NCI-H82 (cell line): ENCODE data around the gene LARP1.
A peak's percentile ranks its signal among the peaks of the same experiment; 100 is the strongest.

Experiments used
- DNase-seq: peaks from one replicate; lab custom pipeline; 2025; lab: John Stamatoyannopoulos, UW

Gene LARP1

GRCh38 chr5:154762261-154762660, 7.1 kb downstream of the LARP1 start:
- no peak for DNase-seq

- no peak for DNase-seq
Observed at GRCh38 chr5:154762700-154763099, 7.5 kb downstream of the LARP1 start.

- DNase-seq, result no peak
Observed at GRCh38 chr5:154764967-154765366, 9.8 kb downstream of the LARP1 start.

- no peak for DNase-seq
Observed at GRCh38 chr5:154765396-154765925, 10.3 kb downstream of the LARP1 start.

- no peak for DNase-seq
Observed at GRCh38 chr5:154766558-154767281, 11.5 kb downstream of the LARP1 start.

GRCh38 chr5:154767576-154767975, 12.4 kb downstream of the LARP1 start:
- no peak for DNase-seq

GRCh38 chr5:154768207-154768606, 13.0 kb downstream of the LARP1 start:
- DNase-seq, result no peak

GRCh38 chr5:154770111-154770510, 14.9 kb downstream of the LARP1 start:
- DNase-seq, result no peak

- DNase-seq, result peak; percentile 37
Observed at GRCh38 chr5:154771383-154771901, 16.3 kb downstream of the LARP1 start.

GRCh38 chr5:154773326-154773725, 18.1 kb downstream of the LARP1 start:
- DNase-seq, result no peak

GRCh38 chr5:154776167-154776566, 21.0 kb downstream of the LARP1 start:
- peak; percentile 6 for DNase-seq

GRCh38 chr5:154778534-154778933, 23.4 kb downstream of the LARP1 start:
- DNase-seq, result no peak

GRCh38 chr5:154779105-154779504, 23.9 kb downstream of the LARP1 start:
- DNase-seq, result no peak

GRCh38 chr5:154780128-154780527, 25.0 kb downstream of the LARP1 start:
- no peak for DNase-seq

GRCh38 chr5:154782326-154782725, 27.1 kb downstream of the LARP1 start:
- DNase-seq, result no peak

- DNase-seq, result no peak
Observed at GRCh38 chr5:154782812-154783592, 27.8 kb downstream of the LARP1 start.

- no peak for DNase-seq
Observed at GRCh38 chr5:154783774-154784460, 28.7 kb downstream of the LARP1 start.

GRCh38 chr5:154784856-154785255, 29.7 kb downstream of the LARP1 start:
- DNase-seq, result no peak

GRCh38 chr5:154786414-154786813, 31.2 kb downstream of the LARP1 start:
- no peak for DNase-seq

- no peak for DNase-seq
Observed at GRCh38 chr5:154788212-154788611, 33.0 kb downstream of the LARP1 start.

GRCh38 chr5:154791535-154791934, 36.4 kb downstream of the LARP1 start:
- DNase-seq, result no peak
